KOPT-K1 (cell line): ENCODE data around the gene NCR1.
"Not testable (repeated sequence)": the region's sequence is repeated elsewhere in the genome, so short reads cannot be mapped to it uniquely, and the experiment has no call there.

Experiments
- H3K27ac ChIP-seq: fragments of 200-600 bp; sonication (generic); 2 replicates; pipeline ENCODE4 v1.5.1; 2016; ENCODE audit warnings: antibody characterized with exemption, mild to moderate bottlenecking, low read depth, low read length; ENCODE audit not compliant: poor library complexity, severe bottlenecking
- H3K36me3 ChIP-seq: fragments of 200-600 bp; sonication (generic); 2 replicates; pipeline ENCODE4 v1.5.1; 2017; ENCODE audit warnings: antibody characterized with exemption, mild to moderate bottlenecking, low read length, moderate library complexity; ENCODE audit not compliant: insufficient read depth
- H3K9me3 ChIP-seq: fragments of 200-600 bp; sonication (generic); 2 replicates; pipeline ENCODE4 v1.5.1; 2017; ENCODE audit warnings: antibody characterized with exemption, low read length, mild to moderate bottlenecking; ENCODE audit not compliant: insufficient read depth, poor library complexity, severe bottlenecking

NCR1 gene

DNA sequence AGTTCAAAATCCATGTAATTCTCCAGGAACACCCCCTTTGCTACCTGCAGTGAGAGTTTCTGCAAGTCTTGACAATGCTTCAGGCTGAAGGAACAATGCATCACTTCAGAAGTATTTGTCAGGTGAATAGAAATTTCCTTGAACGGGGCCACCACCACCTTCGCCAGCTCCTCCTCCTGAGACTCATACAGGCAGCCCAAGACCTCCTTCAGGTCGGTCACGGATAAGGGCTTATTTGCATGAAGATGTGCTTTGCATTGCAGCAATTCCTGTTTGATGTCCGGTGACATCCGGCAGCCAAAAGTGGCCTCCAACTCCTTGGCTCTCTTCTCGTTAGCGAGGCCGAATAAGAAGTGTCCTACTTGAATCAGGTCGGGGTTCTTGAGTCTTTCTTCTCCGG, 33.0 kb downstream of the NCR1 start:
- Histone ChIP-seq H3K9me3 (no peaks in the 10 kb centered on the region), H3K36me3 (no peaks in the 10 kb centered on the region), H3K27ac (no peak overlapping the region)

DNA sequence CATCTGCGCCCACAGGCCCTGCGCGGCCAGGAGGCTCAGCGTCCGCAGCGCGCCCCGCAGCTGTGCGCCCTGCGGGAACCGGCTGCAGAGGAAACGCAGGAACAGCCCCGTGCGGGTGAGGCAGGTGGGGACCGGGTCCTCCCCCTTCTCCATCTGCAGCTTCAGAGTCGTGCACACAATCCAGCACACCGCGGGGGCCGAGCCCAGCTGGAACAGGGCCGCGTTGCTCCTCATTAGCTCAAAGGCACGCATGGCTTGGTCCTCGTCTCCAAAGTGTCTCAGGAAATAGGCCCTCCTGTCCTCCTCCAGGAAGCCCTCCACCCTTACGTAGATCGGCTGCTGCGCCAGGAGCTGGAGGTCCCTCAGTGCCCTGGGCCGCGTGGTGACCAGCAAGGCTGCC, 33.6 kb downstream of the NCR1 start:
- H3K36me3 ChIP-seq, H3K27ac ChIP-seq, H3K9me3 ChIP-seq: not testable (repeated sequence)

DNA sequence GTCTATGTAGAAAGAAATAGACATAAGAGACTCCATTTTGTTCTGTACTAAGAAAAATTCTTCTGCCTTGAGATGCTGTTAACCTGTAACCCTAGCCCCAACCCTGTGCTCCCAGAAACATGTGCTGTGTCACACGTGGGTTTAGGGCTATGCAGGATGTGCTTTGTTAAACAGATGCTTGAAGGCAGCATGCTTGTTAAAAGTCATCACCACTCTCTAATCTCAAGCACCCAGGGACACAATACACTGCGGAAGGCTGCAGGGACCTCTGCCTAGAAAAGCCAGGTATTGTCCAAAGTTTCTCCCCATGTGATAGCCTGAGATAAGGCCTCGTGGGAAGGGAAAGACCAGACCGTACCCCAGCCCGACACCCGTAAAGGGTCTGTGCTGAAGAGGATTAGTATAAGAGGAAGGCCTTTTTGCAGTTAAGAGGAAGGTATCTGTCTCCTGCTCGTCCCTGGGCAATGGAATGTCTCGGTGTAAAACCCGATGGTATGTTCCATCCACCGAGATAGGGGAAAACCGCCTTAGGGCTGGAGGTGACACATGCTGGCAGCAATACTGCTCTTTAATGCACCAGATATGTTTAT, 37.9 kb downstream of the NCR1 start:
- not testable (repeated sequence) for H3K27ac ChIP-seq, H3K9me3 ChIP-seq, H3K36me3 ChIP-seq

DNA sequence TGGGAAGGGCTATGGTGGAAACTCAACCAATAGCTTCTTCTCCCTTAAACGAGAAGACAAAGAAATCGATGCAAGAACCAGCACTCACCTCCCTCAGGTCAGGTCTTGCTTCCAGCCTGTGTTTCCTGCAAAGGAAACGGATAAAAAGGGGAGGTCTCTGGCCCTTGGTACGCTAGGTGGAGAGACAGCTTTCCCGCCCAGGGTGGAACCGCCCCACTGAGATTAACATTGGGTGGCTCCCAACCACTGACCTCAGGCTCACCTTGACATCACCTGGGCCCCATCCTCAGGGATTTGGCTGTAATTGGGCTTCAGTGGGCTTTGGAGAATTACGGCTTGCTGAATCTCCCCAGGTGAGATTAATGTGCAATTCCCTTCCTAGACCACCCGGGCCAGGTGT, 41.4 kb downstream of the NCR1 start, which contains the start of gene NLRP7:
NLRP7 (minus strand) TSS at position 150 of the 400 bp plus-strand sequence.
- no peaks in the 10 kb centered on the region for H3K9me3 ChIP-seq
- no peaks in the 10 kb centered on the region for H3K36me3 ChIP-seq
- H3K27ac ChIP-seq: no peak within 1 kb of the TSS

DNA sequence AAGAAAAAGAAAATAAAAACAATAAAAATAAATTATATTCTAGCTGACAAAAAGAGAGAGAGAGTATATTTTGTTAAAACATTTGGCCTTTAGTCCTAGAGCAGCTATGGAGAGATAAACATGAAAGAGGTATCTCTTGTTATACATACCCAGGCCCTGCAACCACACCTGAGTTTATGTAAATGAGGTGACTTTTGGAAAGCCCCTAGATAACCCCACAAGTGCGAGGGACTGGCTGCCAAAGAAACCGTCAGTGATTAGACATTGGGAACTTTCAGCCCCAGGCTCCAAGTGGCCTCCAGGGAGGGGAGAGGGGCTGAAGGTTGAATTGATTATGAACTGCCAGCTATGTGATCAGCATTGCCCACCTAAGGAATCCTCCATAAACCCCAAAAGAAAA, 43.5 kb downstream of the NCR1 start:
- Histone ChIP-seq H3K27ac (no peak overlapping the region), H3K9me3 (no peaks in the 10 kb centered on the region), H3K36me3 (no peaks in the 10 kb centered on the region)

DNA sequence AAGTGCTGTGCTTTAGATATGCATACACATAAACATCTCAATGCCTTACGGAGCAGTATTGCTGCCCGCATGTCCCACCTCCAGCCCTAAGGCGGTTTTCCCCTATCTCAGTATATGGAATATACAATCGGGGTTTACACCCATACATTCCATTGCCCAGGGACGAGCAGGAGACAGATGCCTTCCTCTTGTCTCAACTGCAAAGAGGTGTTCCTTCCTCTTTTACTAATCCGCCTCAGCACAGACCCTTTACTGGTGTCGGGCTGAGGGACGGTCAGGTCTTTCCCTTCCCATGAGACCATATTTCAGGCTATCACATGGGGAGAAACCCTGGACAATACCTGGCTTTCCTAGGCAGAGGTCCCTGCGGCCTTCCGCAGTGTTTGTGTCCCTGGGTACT, 44.6 kb downstream of the NCR1 start:
- not testable (repeated sequence) for H3K27ac ChIP-seq, H3K9me3 ChIP-seq, H3K36me3 ChIP-seq

DNA sequence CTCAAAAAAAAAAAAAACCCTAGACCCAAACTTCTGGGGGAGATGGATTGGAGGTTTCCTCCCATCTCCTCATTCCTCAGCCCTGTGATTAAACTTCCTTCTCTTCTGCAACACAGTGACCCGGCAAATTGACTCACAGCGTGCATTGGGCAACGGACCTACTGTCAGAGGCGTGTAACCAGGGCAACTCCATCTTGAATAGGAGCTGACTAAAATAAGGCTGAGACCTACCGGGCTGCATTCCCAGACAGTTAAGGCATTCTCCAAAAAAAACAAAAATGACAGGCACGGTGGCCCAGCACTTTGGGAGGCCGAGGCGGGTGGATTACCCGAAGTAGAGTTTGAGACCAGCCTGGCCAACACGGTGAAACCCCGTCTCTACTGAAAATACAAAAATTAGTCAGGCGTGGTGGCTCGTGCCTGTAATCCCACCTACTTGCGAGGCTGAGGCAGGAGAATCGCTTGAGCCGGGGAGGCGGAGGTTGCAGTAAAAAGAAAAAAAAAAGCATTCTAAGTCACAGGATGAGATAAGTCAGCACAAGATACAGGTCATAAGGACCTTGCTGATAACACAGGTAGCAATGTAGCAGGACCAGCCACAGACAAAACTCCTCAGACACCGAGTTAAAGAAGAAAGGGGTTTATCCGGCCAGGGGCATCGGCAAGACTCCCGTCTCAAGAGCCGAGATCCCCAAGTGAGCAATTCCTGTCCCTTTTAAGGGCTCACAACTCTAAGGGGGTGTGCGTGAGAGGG, 46.8 kb downstream of the NCR1 start:
- Histone ChIP-seq H3K36me3 (no peaks in the 10 kb centered on the region), H3K9me3 (no peaks in the 10 kb centered on the region), H3K27ac (no peak overlapping the region)

DNA sequence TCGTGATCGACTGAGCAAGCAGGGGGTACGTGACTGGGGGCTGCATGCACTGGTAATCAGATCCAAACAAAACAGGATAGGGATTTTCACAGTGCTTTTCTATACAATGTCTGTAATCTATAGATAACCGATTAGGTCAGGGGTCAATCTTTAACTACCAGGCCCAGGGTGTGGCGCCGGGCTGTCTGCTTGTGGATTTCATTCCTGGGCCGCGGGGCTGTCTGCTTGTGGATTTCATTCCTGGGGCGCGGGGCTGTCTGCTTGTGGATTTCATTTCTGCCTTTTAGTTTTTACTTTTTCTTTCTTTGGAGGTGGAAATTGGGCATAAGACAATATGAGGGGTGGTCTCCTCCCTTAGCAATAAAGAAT, 47.4 kb downstream of the NCR1 start:
- not testable (repeated sequence) for H3K36me3 ChIP-seq, H3K27ac ChIP-seq, H3K9me3 ChIP-seq

DNA sequence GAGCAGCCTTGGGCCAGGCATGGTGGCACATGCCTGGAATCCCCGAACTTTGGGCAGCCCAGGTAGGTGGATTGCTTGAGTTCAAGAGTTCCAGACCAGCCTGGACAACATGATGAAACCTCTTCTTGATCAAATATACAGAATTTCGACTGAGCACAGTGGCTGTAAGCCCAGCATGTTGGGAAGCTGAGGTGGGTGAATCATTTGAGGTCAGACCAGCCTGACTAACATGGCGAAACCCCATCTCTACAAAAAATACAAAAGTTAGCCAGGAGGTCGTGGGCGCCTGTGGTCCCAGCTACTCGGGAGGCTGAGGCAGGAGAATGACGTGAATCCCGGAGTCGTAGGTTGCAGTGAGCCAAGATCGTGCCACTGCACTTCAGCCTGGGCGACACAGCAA, 49.4 kb downstream of the NCR1 start:
- H3K9me3 ChIP-seq: no peaks in the 10 kb centered on the region
- H3K27ac ChIP-seq: no peak overlapping the region
- H3K36me3 ChIP-seq: no peaks in the 10 kb centered on the region

DNA sequence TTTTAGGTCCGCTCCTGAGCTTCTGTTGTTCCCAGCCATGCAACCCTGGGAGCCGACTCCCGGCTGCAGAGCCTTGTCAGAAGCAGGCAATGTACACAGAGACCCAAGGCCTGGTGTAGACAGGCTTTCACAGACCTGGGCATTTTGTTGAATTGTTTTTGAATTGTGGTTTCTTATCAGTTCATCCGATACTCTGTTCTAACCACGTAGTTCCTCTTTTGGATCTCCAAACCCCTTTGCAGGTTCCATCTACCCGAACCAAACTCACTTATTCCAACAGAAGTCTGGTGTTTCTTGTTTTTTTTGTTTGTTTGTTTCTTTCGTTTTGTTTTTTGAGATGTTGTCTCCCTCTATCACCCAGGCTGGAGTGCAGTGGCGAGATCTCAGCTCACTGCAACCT, 53.9 kb downstream of the NCR1 start:
- no peaks in the 10 kb centered on the region for H3K9me3 ChIP-seq
- H3K36me3 ChIP-seq: no peaks in the 10 kb centered on the region
- H3K27ac ChIP-seq: no peak overlapping the region
